GM23338 (cell line): ENCODE results near the gene CRADD. TPM values are rescaled to one million over a fixed set of nuclear protein-coding genes. Genes with fewer than 3 reads are reported as not detected.

Source experiments
- ATAC-seq: fragments of 200-7000 bp; cut with Tn5 transposase; 3 replicates; pipeline ENCODE4 v1.9.1; 2020
- DNase-seq: peaks from one replicate; pipeline ENCODE4 v3.0.0-alpha.2; 2015; ENCODE audit warnings: low spot score
- H2AFZ ChIP-seq: fragments of 200-600 bp; sonication (generic); 2 replicates; pipeline ENCODE4 v1.8.0; 2016; ENCODE audit warnings: antibody characterized with exemption, mild to moderate bottlenecking, moderate library complexity
- H3F3A ChIP-seq: fragments of 200-600 bp; sonication (generic); replicated peaks from 2 replicates; pipeline ENCODE4 v1.8.0; 2017; ENCODE audit warnings: antibody characterized with exemption, mixed run types, low read depth
- H3K27ac ChIP-seq: fragments of 200-600 bp; sonication (generic); 2 replicates; pipeline ENCODE4 v1.6.1; 2016; ENCODE audit warnings: low read depth
- H3K27me3 ChIP-seq: fragments of 200-600 bp; sonication (generic); 2 replicates; pipeline ENCODE4 v1.8.0; 2016; ENCODE audit warnings: mild to moderate bottlenecking, mixed run types, moderate library complexity; ENCODE audit not compliant: insufficient read depth
- H3K36me3 ChIP-seq: fragments of 200-600 bp; sonication (generic); 2 replicates; pipeline ENCODE4 v1.8.0; 2016; ENCODE audit warnings: mild to moderate bottlenecking; ENCODE audit not compliant: insufficient read depth
- H3K4me1 ChIP-seq: fragments of 200-600 bp; sonication (generic); 2 replicates; pipeline ENCODE4 v1.8.0; 2016; ENCODE audit warnings: mild to moderate bottlenecking, moderate library complexity; ENCODE audit not compliant: insufficient read depth
- H3K4me2 ChIP-seq: fragments of 200-600 bp; sonication (generic); 2 replicates; pipeline ENCODE4 v1.7.1; 2017; ENCODE audit warnings: mixed run types
- H3K4me3 ChIP-seq: fragments of 200-600 bp; sonication (generic); 2 replicates; pipeline ENCODE4 v1.6.1; 2016; ENCODE audit warnings: mixed run types
- H3K79me2 ChIP-seq: fragments of 200-600 bp; sonication (generic); replicated peaks from 2 replicates; pipeline ENCODE4 v1.8.0; 2017; ENCODE audit warnings: mild to moderate bottlenecking; ENCODE audit not compliant: insufficient read depth
- H3K9me2 ChIP-seq: fragments of 200-600 bp; sonication (generic); 2 replicates; pipeline ENCODE4 v1.8.0; 2017; ENCODE audit not compliant: insufficient read depth
- H4K20me1 ChIP-seq: fragments of 200-600 bp; sonication (generic); replicated peaks from 2 replicates; pipeline ENCODE4 v1.8.0; 2017; ENCODE audit warnings: mild to moderate bottlenecking; ENCODE audit not compliant: insufficient read depth
- H3K27ac Mint-ChIP-seq: 2 replicates; pipeline ENCODE4 v1.8.0; 2020; ENCODE audit warnings: inconsistent platforms, mild to moderate bottlenecking, moderate library complexity, mixed read lengths
- H3K27me3 Mint-ChIP-seq: 3 replicates; pipeline ENCODE4 v1.8.0; 2022; ENCODE audit warnings: low read depth, mild to moderate bottlenecking, moderate library complexity, mixed read lengths, inconsistent platforms; ENCODE audit not compliant: insufficient read depth, poor library complexity
- H3K36me3 Mint-ChIP-seq: 3 replicates; pipeline ENCODE4 v1.8.0; 2021; ENCODE audit warnings: low read depth, mild to moderate bottlenecking, inconsistent platforms, moderate library complexity, mixed read lengths
- H3K4me1 Mint-ChIP-seq: 3 replicates; pipeline ENCODE4 v1.8.0; 2020; ENCODE audit warnings: mild to moderate bottlenecking, inconsistent platforms, mixed read lengths
- H3K4me3 Mint-ChIP-seq: 3 replicates; pipeline ENCODE4 v1.8.0; 2021; ENCODE audit warnings: moderate library complexity, mild to moderate bottlenecking, inconsistent platforms, mixed read lengths
- H3K9me3 Mint-ChIP-seq: 3 replicates; pipeline ENCODE4 v1.8.0; 2020; ENCODE audit warnings: moderate library complexity, mild to moderate bottlenecking, inconsistent platforms, mixed read lengths
- CREB1 ChIP-seq: fragments of 250-450 bp; sonication (Bioruptor Pico); IDR thresholded peaks from 2 replicates; pipeline ENCODE4 v1.5.0; 2020; ENCODE audit warnings: low read depth, mild to moderate bottlenecking, moderate library complexity
- CTCF ChIP-seq, 2 experiments: fragments of 200-600 bp in 1 of 2; sonication (generic) in 1 of 2; conservative IDR thresholded peaks; 2 replicates each; pipeline versions ENCODE4 v1.5.1 to v1.6.1; 2016 to 2017; ENCODE audit warnings: antibody characterized with exemption in 2 of 2, low read depth in 2 of 2, mild to moderate bottlenecking in 2 of 2, moderate library complexity in 1 of 2
- ETS1 ChIP-seq: IDR thresholded peaks from 2 replicates; pipeline ENCODE4 v1.6.1; 2016; ENCODE audit warnings: antibody characterized with exemption
- EZH2 ChIP-seq: fragments of 200-600 bp; sonication (generic); IDR thresholded peaks from one replicate; pipeline ENCODE4 v1.8.0; 2017; ENCODE audit warnings: antibody characterized with exemption, mild to moderate bottlenecking, low read depth; ENCODE audit not compliant: unreplicated experiment
- EZH2phosphoT487 ChIP-seq: fragments of 200-600 bp; sonication (generic); IDR thresholded peaks from one replicate; pipeline ENCODE4 v1.8.1; 2018; ENCODE audit warnings: antibody characterized with exemption; ENCODE audit not compliant: unreplicated experiment
- JUNB ChIP-seq: IDR thresholded peaks from one replicate; pipeline ENCODE4 v1.6.1; 2016; ENCODE audit warnings: antibody characterized with exemption; ENCODE audit not compliant: unreplicated experiment
- NANOG ChIP-seq: IDR thresholded peaks from 2 replicates; pipeline ENCODE4 v1.6.1; 2016; ENCODE audit warnings: antibody characterized with exemption, borderline replicate concordance
- POLR2AphosphoS5 ChIP-seq: IDR thresholded peaks from 2 replicates; pipeline ENCODE4 v1.6.1; 2016; ENCODE audit warnings: antibody characterized with exemption, low read depth
- ZNF114 ChIP-seq: fragments of 250-450 bp; sonication (Bioruptor Pico); IDR thresholded peaks from 2 replicates; pipeline ENCODE4 v1.5.0; 2020; ENCODE audit warnings: mild to moderate bottlenecking, moderate library complexity
- ZNF331 ChIP-seq: fragments of 250-450 bp; sonication (Bioruptor Pico); IDR thresholded peaks from 2 replicates; pipeline ENCODE4 v1.5.0; 2020; ENCODE audit warnings: low read depth, mild to moderate bottlenecking, moderate library complexity
- ZNF462 ChIP-seq: fragments of 250-450 bp; sonication (Bioruptor Pico); IDR thresholded peaks from 2 replicates; pipeline ENCODE4 v1.5.0; 2020; ENCODE audit warnings: mild to moderate bottlenecking, moderate library complexity
- polyA plus RNA-seq: library from polyadenylated mRNA; unstranded; fragments of >200 nt; fragmentation: Nextera tagmentation; extraction: Ambion mirVana; gene quantifications from 2 replicates; pipeline ENCODE4 v1.2.1, GENCODE V29; 2016
- total RNA-seq: library from RNA; depleted of rRNA; stranded (reverse); fragments of >200 nt; shearing (Covaris generic); gene quantifications from 2 replicates; pipeline ENCODE4 v1.2.3, GENCODE V29; 2014

CRADD gene
- total and polyA plus RNA-seq, 2 experiments from 2014 or later, result 6.3 to 27.9 TPM

- TF ChIP-seq EZH2, result no peak
- no peak for TF ChIP-seq ZNF114
- TF ChIP-seq NANOG, result no peak
- no peak for TF ChIP-seq JUNB
- TF ChIP-seq EZH2phosphoT487, result no peak
- TF ChIP-seq CREB1, result no peak
These were observed 46.4 kb downstream of the CRADD start (continued) for GRCh38 chr12:93723568-93723930.

- Mint-ChIP-seq H3K4me3 (no peak overlapping the region), H3K9me3 (peaks cover 5% of the 10 kb centered on the region; the same call in 1 of the 3 replicates), H3K4me1 (peaks cover 7% of the 10 kb centered on the region), H3K27ac (no peak overlapping the region), H3K36me3 (peaks cover 2% of the 10 kb centered on the region; the same call in 1 of the 3 replicates), H3K27me3 (no peaks in the 10 kb centered on the region)
- Histone ChIP-seq H3K4me1 (no peaks in the 10 kb centered on the region; the same call in 1 of the 2 replicates), H3K9me2 (no peaks in the 10 kb centered on the region; the same call in 1 of the 2 replicates), H3K4me2 (no peak overlapping the region), H3K27me3 (no peaks in the 10 kb centered on the region), H3K36me3 (no peaks in the 10 kb centered on the region), H4K20me1 (no peaks in the 10 kb centered on the region), H3K4me3 (no peak overlapping the region), H3K79me2 (no peaks in the 10 kb centered on the region), H3K27ac (no peak overlapping the region), H3F3A (no peaks in the 10 kb centered on the region), H2AFZ (no peak overlapping the region)
- DNase-seq, result no peak
- TF ChIP-seq ZNF331 (CRISPR knock-in tag) (no peak), CREB1 (no peak), EZH2phosphoT487 (no peak), ETS1 (no peak)
- ATAC-seq, result no peak
These were observed 48.4 kb downstream of the CRADD start for GRCh38 chr12:93725531-93725930.

GRCh38 chr12:93727195-93727811 is 50.1 kb downstream of the CRADD start:
- H3F3A ChIP-seq, result no peaks in the 10 kb centered on the region
- H3K9me2 ChIP-seq, result no peaks in the 10 kb centered on the region
- H2AFZ ChIP-seq, result peak overlapping the region; percentile 43; the same call in 1 of the 2 replicates
- H3K4me3 ChIP-seq, result no peak overlapping the region
- Mint-ChIP-seq H3K9me3 (peaks cover 3% of the 10 kb centered on the region; the same call in 1 of the 3 replicates), H3K27ac (no peak overlapping the region), H3K36me3 (peaks cover 2% of the 10 kb centered on the region; the same call in 1 of the 3 replicates), H3K4me3 (no peak overlapping the region), H3K4me1 (peaks cover 7% of the 10 kb centered on the region), H3K27me3 (no peaks in the 10 kb centered on the region)
- DNase-seq, result no peak
- no peaks in the 10 kb centered on the region for H3K79me2 ChIP-seq
- no peaks in the 10 kb centered on the region for H3K36me3 ChIP-seq
- H3K4me1 ChIP-seq, result no peaks in the 10 kb centered on the region; the same call in 1 of the 2 replicates
- no peak overlapping the region for H3K4me2 ChIP-seq
- no peaks in the 10 kb centered on the region for H3K27me3 ChIP-seq
- H4K20me1 ChIP-seq, result no peaks in the 10 kb centered on the region
- no peak overlapping the region for H3K27ac ChIP-seq
- peak; percentile 69 for ATAC-seq
- TF ChIP-seq NANOG, result no peak
- no peak for TF ChIP-seq CREB1
- TF ChIP-seq JUNB, result no peak
- TF ChIP-seq EZH2phosphoT487, result no peak
- TF ChIP-seq ZNF462 (CRISPR knock-in tag), result no peak
- no peak for TF ChIP-seq POLR2AphosphoS5
- no peak for TF ChIP-seq CTCF (conservative IDR thresholded peaks at IDR 0.05; ENCODE audit: low read depth in 2 of 2)
- TF ChIP-seq ZNF331 (CRISPR knock-in tag), result no peak
